IMR-90 (cell line): ENCODE measurements around the gene HSD11B1L. TPM values are rescaled to one million over a fixed set of nuclear protein-coding genes. Genes with fewer than 3 reads are reported as not detected.

Experiments used
- ATAC-seq: fragments of 200-7000 bp; cut with Tn5 transposase; 2 replicates; pipeline ENCODE4 v1.9.1; 2020; ENCODE audit warnings: low read depth, mild to moderate bottlenecking, moderate library complexity
- BruUV-seq: library from RNA; stranded (reverse); fragments of 400-500 nt; replicated peaks from 2 replicates; lab custom pipeline; 2021; lab: Mats Ljungman, UMichigan
- CTCF ChIA-PET: fragments of 300-600 bp; formaldehyde crosslinking; extraction: SDS; loops from one replicate; lab custom pipeline; 2021; ENCODE audit warnings: antibody characterized with exemption; lab: Yijun Ruan, JAX
- POLR2A ChIA-PET: fragments of 300-600 bp; sonication (Branson Sonifier 250); formaldehyde crosslinking; loops from one replicate; lab custom pipeline; 2022; ENCODE audit warnings: antibody characterized with exemption; ENCODE audit not compliant: unreplicated experiment; lab: Charles Lee
- DNase-seq: peaks from one replicate; pipeline ENCODE4 v3.0.0; 2013
- H2AFZ ChIP-seq: replicated peaks from 2 replicates; pipeline ENCODE3; 2013; ENCODE audit warnings: low read length, mild to moderate bottlenecking; ENCODE audit not compliant: poor library complexity
- H2AK5ac ChIP-seq: 2 replicates; pipeline ENCODE4 v1.6.1; 2013; ENCODE audit warnings: low read depth, low read length, inconsistent platforms
- H2AK9ac ChIP-seq: replicated peaks from 2 replicates; pipeline ENCODE3; 2013; ENCODE audit warnings: mild to moderate bottlenecking, low read depth, low read length, moderate library complexity; ENCODE audit not compliant: poor library complexity
- H2BK120ac ChIP-seq: 2 replicates; pipeline ENCODE4 v1.6.1; 2013; ENCODE audit warnings: low read depth, low read length, inconsistent platforms
- H2BK15ac ChIP-seq: 3 replicates; pipeline ENCODE4 v1.6.1; 2013; ENCODE audit warnings: low read depth, low read length, inconsistent platforms
- H2BK20ac ChIP-seq: 2 replicates; pipeline ENCODE4 v1.6.1; 2013; ENCODE audit warnings: low read depth, mild to moderate bottlenecking, inconsistent platforms, low read length, moderate library complexity
- H2BK5ac ChIP-seq: 2 replicates; pipeline ENCODE4 v1.6.1; 2013; ENCODE audit warnings: mild to moderate bottlenecking, low read depth, low read length, inconsistent platforms; ENCODE audit not compliant: poor library complexity, severe bottlenecking
- H3K14ac ChIP-seq: replicated peaks from 2 replicates; pipeline ENCODE4 v1.6.1; 2013; ENCODE audit warnings: low read depth, low read length, inconsistent platforms
- H3K18ac ChIP-seq: 2 replicates; pipeline ENCODE4 v1.6.1; 2013; ENCODE audit warnings: low read depth, low read length, control low read depth
- H3K23ac ChIP-seq: 2 replicates; pipeline ENCODE4 v1.6.1; 2013; ENCODE audit warnings: low read depth, low read length, inconsistent platforms
- H3K27ac ChIP-seq: 2 replicates; pipeline ENCODE4 v1.5.1; 2013; ENCODE audit warnings: mild to moderate bottlenecking, control low read depth, low read length; ENCODE audit not compliant: insufficient read depth
- H3K27me3 ChIP-seq: 2 replicates; pipeline ENCODE4 v1.6.1; 2013; ENCODE audit warnings: low read length; ENCODE audit not compliant: control insufficient read depth, insufficient read depth
- H3K36me3 ChIP-seq: 2 replicates; pipeline ENCODE4 v1.6.1; 2013; ENCODE audit warnings: low read length, mixed read lengths; ENCODE audit not compliant: control insufficient read depth, insufficient read depth
- H3K4ac ChIP-seq: 2 replicates; pipeline ENCODE4 v1.6.1; 2013; ENCODE audit warnings: low read depth, low read length, inconsistent platforms
- H3K4me1 ChIP-seq: 2 replicates; pipeline ENCODE4 v1.6.1; 2013; ENCODE audit warnings: low read length, mixed read lengths; ENCODE audit not compliant: control insufficient read depth, insufficient read depth
- H3K4me2 ChIP-seq: 2 replicates; pipeline ENCODE4 v1.6.1; 2013; ENCODE audit warnings: low read depth, mild to moderate bottlenecking, control low read depth, low read length, moderate library complexity
- H3K4me3 ChIP-seq: 2 replicates; pipeline ENCODE4 v1.5.1; 2013; ENCODE audit warnings: low read depth, mild to moderate bottlenecking, control low read depth, low read length, moderate library complexity; ENCODE audit not compliant: insufficient read depth
- H3K56ac ChIP-seq: 2 replicates; pipeline ENCODE4 v1.6.1; 2013; ENCODE audit warnings: low read length, inconsistent platforms; ENCODE audit not compliant: insufficient read depth; ENCODE audit errors: extremely low read depth
- H3K79me1 ChIP-seq, 2 experiments: 2 replicates each; pipeline ENCODE4 v1.6.1; 2013; ENCODE audit warnings: low read length in 2 of 2, inconsistent platforms in 1 of 2, low read depth in 1 of 2
- H3K9ac ChIP-seq: 2 replicates; pipeline ENCODE4 v1.6.1; 2013; ENCODE audit warnings: low read depth, low read length, control low read depth
- H3K9me1 ChIP-seq: 2 replicates; pipeline ENCODE4 v1.6.1; 2013; ENCODE audit warnings: low read length, inconsistent platforms; ENCODE audit not compliant: insufficient read depth
- H3K9me3 ChIP-seq: 2 replicates; pipeline ENCODE4 v1.6.1; 2013; ENCODE audit warnings: low read length; ENCODE audit not compliant: control insufficient read depth, insufficient read depth
- H4K20me1 ChIP-seq: 2 replicates; pipeline ENCODE4 v1.6.1; 2013; ENCODE audit warnings: low read length, inconsistent platforms; ENCODE audit not compliant: insufficient read depth
- H4K5ac ChIP-seq: 2 replicates; pipeline ENCODE4 v1.6.1; 2013; ENCODE audit warnings: mild to moderate bottlenecking, low read depth, low read length, control low read depth
- H4K8ac ChIP-seq, 2 experiments: 2 replicates each; pipeline ENCODE4 v1.6.1; 2013; ENCODE audit warnings: low read depth in 2 of 2, low read length in 2 of 2, control low read depth in 1 of 2, inconsistent platforms in 1 of 2
- H4K91ac ChIP-seq: 2 replicates; pipeline ENCODE4 v1.6.1; 2013; ENCODE audit warnings: low read depth, low read length, inconsistent platforms; ENCODE audit not compliant: insufficient read depth
- BHLHE40 ChIP-seq: fragments of 150-350 bp; IDR thresholded peaks from 2 replicates; pipeline ENCODE4 v1.6.1; 2016; ENCODE audit warnings: mild to moderate bottlenecking, low read depth, low read length
- CHD1 ChIP-seq: IDR thresholded peaks from 2 replicates; pipeline ENCODE4 v1.6.1; 2012; ENCODE audit warnings: low read depth, low read length, improper control_type of control experiment
- FOS ChIP-seq: fragments of 150-350 bp; IDR thresholded peaks from 2 replicates; pipeline ENCODE4 v1.6.1; 2016; ENCODE audit warnings: low read depth, low read length
- MAFK ChIP-seq: IDR thresholded peaks from 2 replicates; pipeline ENCODE4 v1.6.1; 2012; ENCODE audit warnings: low read depth, low read length, improper control_type of control experiment
- MAZ ChIP-seq: IDR thresholded peaks from 2 replicates; pipeline ENCODE4 v1.6.1; 2012; ENCODE audit warnings: low read depth, mild to moderate bottlenecking, low read length, improper control_type of control experiment, moderate library complexity, borderline replicate concordance
- MXI1 ChIP-seq: IDR thresholded peaks from 2 replicates; pipeline ENCODE4 v1.6.1; 2012; ENCODE audit warnings: low read depth, mild to moderate bottlenecking, low read length, moderate library complexity, borderline replicate concordance
- NFE2L2 ChIP-seq: fragments of 150-350 bp; IDR thresholded peaks from 2 replicates; pipeline ENCODE4 v1.6.1; 2016; ENCODE audit warnings: low read depth, mild to moderate bottlenecking, low read length
- RAD21 ChIP-seq: IDR thresholded peaks from 2 replicates; pipeline ENCODE4 v1.6.1; 2012; ENCODE audit warnings: low read length, improper control_type of control experiment
- RCOR1 ChIP-seq: IDR thresholded peaks from 2 replicates; pipeline ENCODE4 v1.6.1; 2012; ENCODE audit warnings: mild to moderate bottlenecking, low read length, improper control_type of control experiment; ENCODE audit not compliant: insufficient replicate concordance
- RFX5 ChIP-seq: IDR thresholded peaks from 2 replicates; pipeline ENCODE4 v1.8.0; 2012; ENCODE audit warnings: low read depth, mild to moderate bottlenecking, low read length, moderate library complexity
- SMC3 ChIP-seq: fragments of 150-350 bp; IDR thresholded peaks from 2 replicates; pipeline ENCODE4 v1.6.1; 2016; ENCODE audit warnings: low read depth, mild to moderate bottlenecking, antibody characterized with exemption, low read length, moderate library complexity
- USF2 ChIP-seq: fragments of 150-350 bp; IDR thresholded peaks from 2 replicates; pipeline ENCODE4 v1.6.1; 2017; ENCODE audit warnings: mild to moderate bottlenecking, antibody characterized with exemption, low read length, low read depth
- WGBS, 2 experiments: methylation state at CpG; one replicate each; pipeline versions ENCODE4 v1.1.5 to v1.1.7; 2013; ENCODE audit warnings: missing lambda C conversion rate in 2 of 2; ENCODE audit not compliant: insufficient read length in 1 of 2; ENCODE audit errors: extremely low coverage in 2 of 2; 5-methylcytosine and 5-hydroxymethylcytosine counted together
- dilution Hi-C: fragments of 300-500 bp; cut with HindIII; formaldehyde crosslinking; loops from one replicate; pipeline ENCODE4 v1.14.3; 2018; ENCODE audit warnings: low sequenced_read_pairs; ENCODE audit not compliant: unreplicated experiment
- in situ Hi-C: fragments of 300-500 bp; cut with MboI; formaldehyde crosslinking; loops from 3 replicates; pipeline ENCODE4 v1.14.3; 2019; ENCODE audit warnings: low sequenced_read_pairs, inconsistent platforms, mixed read lengths
- intact Hi-C: fragments of 100-400 bp; cut with micrococcal nuclease; formaldehyde crosslinking; loops from 2 replicates; pipeline ENCODE4 v1.10.0; 2022
- polyA plus RNA-seq, 3 experiments: library from polyadenylated mRNA; depleted of rRNA; stranded (reverse); fragments of >200 nt; gene quantifications; 2 replicates each; pipeline ENCODE4 v1.2.3, GENCODE V29; 2012; ENCODE audit warnings: low replicate concordance in 1 of 3
- total RNA-seq: library from RNA; depleted of rRNA; stranded (reverse); fragments of >200 nt; gene quantifications from 2 replicates; pipeline ENCODE4 v1.2.3, GENCODE V29; 2012

Gene HSD11B1L
- total and polyA plus RNA-seq, 2 of the 4 experiments (the other 2 are of a cell fraction) = 2.2 to 7.2 TPM

GRCh38 chr19:5643060-5643459 is 37.8 kb upstream of the HSD11B1L start:
- H3K9ac ChIP-seq = no peak overlapping the region
- H2AK5ac ChIP-seq = no peak overlapping the region
- peaks cover 25% of the 10 kb centered on the region for H3K9me1 ChIP-seq
- POLR2A ChIA-PET = no interaction called here
- no peaks in the 10 kb centered on the region for H3K9me3 ChIP-seq
- H2AFZ ChIP-seq = no peak overlapping the region
- DNase-seq (no peak), ATAC-seq (no peak)
- no peak overlapping the region for H2BK120ac ChIP-seq
- CTCF ChIA-PET = no interaction called here
- intact Hi-C loops = no loop called here
- no peak overlapping the region for H2AK9ac ChIP-seq
- 100% methylated on average over 1 of the region's 4 CpGs; no CpG with 5 or more reads in 1 of the 2 experiments for WGBS, 2 experiments
- H3K4me1 ChIP-seq = peaks cover 3% of the 10 kb centered on the region; the same call in 1 of the 2 replicates
- no peak overlapping the region for H2BK20ac ChIP-seq
- no peak overlapping the region for H3K14ac ChIP-seq
- dilution Hi-C loops = no loop called here
- BruUV-seq = no TSS peak
- no peak overlapping the region for H3K18ac ChIP-seq
- H3K79me1 ChIP-seq = peaks cover 35 to 73% of the 10 kb centered on the region in 2 experiments
- H4K5ac ChIP-seq = no peak overlapping the region
- no peak overlapping the region for H3K4ac ChIP-seq
- no peak overlapping the region for H2BK5ac ChIP-seq
- no peak overlapping the region for H4K91ac ChIP-seq
- peaks cover 42% of the 10 kb centered on the region for H3K36me3 ChIP-seq
- no peak overlapping the region for H3K4me3 ChIP-seq
- H3K27me3 ChIP-seq = no peaks in the 10 kb centered on the region
- H3K56ac ChIP-seq = no peak overlapping the region
- TF ChIP-seq FOS = no peak
- no peak for TF ChIP-seq USF2
- no peak for TF ChIP-seq RFX5
- no peak for TF ChIP-seq MAZ
- no peak for TF ChIP-seq MAFK
- TF ChIP-seq BHLHE40 = no peak
- no peak for TF ChIP-seq SMC3
- TF ChIP-seq RAD21 = no peak
- no peak for TF ChIP-seq CHD1
- TF ChIP-seq MXI1 = no peak
- TF ChIP-seq RCOR1 = no peak
- no peak for TF ChIP-seq NFE2L2
- no peak overlapping the region for H3K4me2 ChIP-seq
- H2BK15ac ChIP-seq = no peak overlapping the region
- H3K27ac ChIP-seq = no peak overlapping the region
- H3K23ac ChIP-seq = no peak overlapping the region
- in situ Hi-C loops = no loop called here
- no peak overlapping the region for H4K8ac ChIP-seq
- H4K20me1 ChIP-seq = peaks cover 74% of the 10 kb centered on the region
